ENCODE measurements around the gene HS1BP3.

DNA sequence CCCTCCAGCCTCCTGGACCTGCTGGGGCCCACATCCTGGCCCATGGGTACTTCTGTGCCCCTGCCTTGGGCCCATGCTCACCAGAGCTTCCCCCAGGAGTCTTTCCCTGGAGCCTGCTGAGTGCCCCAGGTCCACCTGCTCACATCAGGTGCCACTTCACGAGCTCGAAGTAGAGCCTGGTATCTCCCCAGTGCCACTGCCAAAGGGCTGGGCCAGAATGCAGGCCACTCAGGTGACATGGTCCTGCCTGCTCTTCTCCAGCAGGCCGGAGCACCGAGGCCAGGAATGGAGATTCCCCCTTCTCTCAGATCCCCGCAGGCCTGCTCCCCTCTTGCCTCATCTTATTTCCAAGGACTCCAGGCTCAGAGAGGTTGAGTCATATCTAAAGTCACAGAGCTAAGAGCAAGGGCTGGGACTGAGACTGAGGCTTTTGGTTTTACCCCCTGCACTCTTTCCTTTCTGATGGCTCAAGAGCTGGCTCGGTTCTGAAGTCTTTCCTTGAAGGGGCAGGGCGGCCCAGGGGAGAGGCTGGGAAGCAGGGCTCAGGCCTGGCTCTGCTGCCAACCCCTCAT, 79.2 kb downstream of the HS1BP3 start:
- TF ChIP-seq, protein P1, sequence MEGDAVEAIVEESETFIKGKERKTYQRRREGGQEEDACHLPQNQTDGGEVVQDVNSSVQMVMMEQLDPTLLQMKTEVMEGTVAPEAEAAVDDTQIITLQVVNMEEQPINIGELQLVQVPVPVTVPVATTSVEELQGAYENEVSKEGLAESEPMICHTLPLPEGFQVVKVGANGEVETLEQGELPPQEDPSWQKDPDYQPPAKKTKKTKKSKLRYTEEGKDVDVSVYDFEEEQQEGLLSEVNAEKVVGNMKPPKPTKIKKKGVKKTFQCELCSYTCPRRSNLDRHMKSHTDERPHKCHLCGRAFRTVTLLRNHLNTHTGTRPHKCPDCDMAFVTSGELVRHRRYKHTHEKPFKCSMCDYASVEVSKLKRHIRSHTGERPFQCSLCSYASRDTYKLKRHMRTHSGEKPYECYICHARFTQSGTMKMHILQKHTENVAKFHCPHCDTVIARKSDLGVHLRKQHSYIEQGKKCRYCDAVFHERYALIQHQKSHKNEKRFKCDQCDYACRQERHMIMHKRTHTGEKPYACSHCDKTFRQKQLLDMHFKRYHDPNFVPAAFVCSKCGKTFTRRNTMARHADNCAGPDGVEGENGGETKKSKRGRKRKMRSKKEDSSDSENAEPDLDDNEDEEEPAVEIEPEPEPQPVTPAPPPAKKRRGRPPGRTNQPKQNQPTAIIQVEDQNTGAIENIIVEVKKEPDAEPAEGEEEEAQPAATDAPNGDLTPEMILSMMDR (conservative IDR thresholded peaks at IDR 0.05): no peak
- no peak for TF ChIP-seq EZH2 (IDR thresholded peaks at IDR 0.05; ENCODE audit: low read depth)

All from PC-9 (cell line).